Keratinocyte (primary cell): Measurements from ENCODE around the gene FUZ. TPM values are rescaled to one million over a fixed set of nuclear protein-coding genes. Genes with fewer than 3 reads are reported as not detected.
"Not testable (repeated sequence)": the region's sequence is repeated elsewhere in the genome, so short reads cannot be mapped to it uniquely, and the experiment has no call there.

ENCODE experiments used
- DNase-seq: peaks from one replicate; pipeline ENCODE4 v3.0.0-alpha.2; 2011; ENCODE audit warnings: low read depth, missing footprints, low spot score
- FAIRE-seq: peaks from 2 replicates; lab custom pipeline; 2011; peaks lifted over from hg19 to GRCh38; lab: Jason Lieb, UNC
- H2AFZ ChIP-seq: 2 replicates; pipeline ENCODE4 v1.6.0; 2012; ENCODE audit warnings: low read length, control low read depth, inconsistent platforms; ENCODE audit not compliant: control insufficient read depth
- H3K27ac ChIP-seq: 2 replicates; pipeline ENCODE4 v1.5.1; 2011; ENCODE audit warnings: low read length; ENCODE audit not compliant: control insufficient read depth, insufficient read depth
- H3K27me3 ChIP-seq: 3 replicates; pipeline ENCODE4 v1.6.0; 2011; ENCODE audit warnings: low read length; ENCODE audit not compliant: control insufficient read depth, insufficient read depth; ENCODE audit errors: extremely low read depth
- H3K36me3 ChIP-seq, 2 experiments: 2 replicates in 1 of 2; 3 replicates in 1 of 2; pipeline ENCODE4 v1.5.1; 2011; ENCODE audit warnings: low read length in 2 of 2, mild to moderate bottlenecking in 1 of 2; ENCODE audit not compliant: control insufficient read depth in 2 of 2, insufficient read depth in 2 of 2; ENCODE audit errors: extremely low read depth in 1 of 2
- H3K4me1 ChIP-seq: 3 replicates; pipeline ENCODE4 v1.5.1; 2011; ENCODE audit warnings: low read length; ENCODE audit not compliant: control insufficient read depth, insufficient read depth; ENCODE audit errors: extremely low read depth
- H3K4me2 ChIP-seq: 3 replicates; pipeline ENCODE4 v1.6.0; 2011; ENCODE audit warnings: low read depth, low read length; ENCODE audit not compliant: control insufficient read depth, insufficient read depth; ENCODE audit errors: extremely low read depth
- H3K4me3 ChIP-seq, 3 experiments: fragments of 200-600 bp in 1 of 3; sonication (generic) in 1 of 3; 2 replicates in 2 of 3; 3 replicates in 1 of 3; pipeline ENCODE4 v1.5.1; 2011 to 2016; ENCODE audit warnings: low read length in 3 of 3, mild to moderate bottlenecking in 3 of 3, control low read depth in 2 of 3, inconsistent platforms in 1 of 3, low read depth in 1 of 3, mixed read lengths in 1 of 3, mixed run types in 1 of 3, moderate library complexity in 1 of 3; ENCODE audit not compliant: control insufficient read depth in 2 of 3, insufficient read depth in 2 of 3; ENCODE audit errors: extremely low read depth in 1 of 3
- H3K79me2 ChIP-seq: 2 replicates; pipeline ENCODE4 v1.6.0; 2012; ENCODE audit warnings: low read length; ENCODE audit not compliant: control insufficient read depth, insufficient read depth
- H3K9ac ChIP-seq: 3 replicates; pipeline ENCODE4 v1.6.0; 2011; ENCODE audit warnings: low read length; ENCODE audit not compliant: control insufficient read depth, insufficient read depth; ENCODE audit errors: extremely low read depth
- H3K9me1 ChIP-seq: 3 replicates; pipeline ENCODE4 v1.6.0; 2011; ENCODE audit warnings: low read length; ENCODE audit not compliant: control insufficient read depth, insufficient read depth; ENCODE audit errors: extremely low read depth
- H3K9me3 ChIP-seq: 2 replicates; pipeline ENCODE4 v1.5.1; 2012; ENCODE audit warnings: low read depth, low read length; ENCODE audit not compliant: control insufficient read depth
- H4K20me1 ChIP-seq: 3 replicates; pipeline ENCODE4 v1.6.0; 2011; ENCODE audit warnings: low read length; ENCODE audit not compliant: control insufficient read depth, insufficient read depth; ENCODE audit errors: extremely low read depth
- CTCF ChIP-seq, 3 experiments: IDR thresholded peaks in 1 of 3; conservative IDR thresholded peaks in 1 of 3; optimal IDR thresholded peaks in 1 of 3; 2 replicates in 2 of 3; 3 replicates in 1 of 3; pipeline versions ENCODE3 to v1.5.1; 2011; ENCODE audit warnings: low read length in 3 of 3, mild to moderate bottlenecking in 3 of 3, moderate library complexity in 2 of 3, control low read depth in 1 of 3, inconsistent platforms in 1 of 3; ENCODE audit not compliant: insufficient read depth in 2 of 3; ENCODE audit errors: extremely low read depth in 1 of 3
- EZH2 ChIP-seq: IDR thresholded peaks from one replicate; pipeline ENCODE4 v1.6.1; 2012; ENCODE audit warnings: inconsistent platforms, mild to moderate bottlenecking, low read length, moderate library complexity
- dilution Hi-C: fragments of 300-500 bp; cut with MboI; formaldehyde crosslinking; loops from one replicate; pipeline ENCODE4 v1.7.0; 2020; ENCODE audit warnings: low sequenced_read_pairs; ENCODE audit not compliant: extremely low pct_ligation_motif_present
- polyA plus RNA-seq, 5 experiments: library from polyadenylated mRNA; depleted of rRNA in 3 of 5; stranded (reverse) in 3 of 5; stranded (forward) in 1 of 5; unstranded in 1 of 5; fragments of >200 nt; gene quantifications; 1 replicate in 1 of 5; 2 replicates in 3 of 5; 3 replicates in 1 of 5; pipeline versions ENCODE4 v1.2.1 to v1.2.3, GENCODE V29; 2011 to 2012; ENCODE audit warnings: missing spikeins in 2 of 5, low read depth in 1 of 5, low replicate concordance in 1 of 5

The FUZ gene
- polyA plus RNA-seq, 1 donor (not counting 4 experiments of a cell fraction or from before 2014, with no cell fraction given) = 3.7 TPM

- H3K4me1 ChIP-seq = peaks cover 11% of the 10 kb centered on the region
- dilution Hi-C loops = no loop called here
- no peaks in the 10 kb centered on the region for H3K27me3 ChIP-seq
- H4K20me1 ChIP-seq = no peaks in the 10 kb centered on the region
- H2AFZ ChIP-seq = no peak overlapping the region
- H3K4me3 ChIP-seq = no peak overlapping the region
- no peak for FAIRE-seq
- no peak overlapping the region for H3K27ac ChIP-seq
- H3K9ac ChIP-seq = no peak overlapping the region
- no peak overlapping the region for H3K4me2 ChIP-seq
- H3K9me1 ChIP-seq = no peaks in the 10 kb centered on the region
- no peaks in the 10 kb centered on the region for H3K9me3 ChIP-seq
- TF ChIP-seq EZH2 (no peak), CTCF (optimal IDR thresholded peaks at IDR 0.05 in 1 of 3, IDR thresholded peaks at IDR 0.05 in 1 of 3, conservative IDR thresholded peaks at IDR 0.05 in 1 of 3; ENCODE audit: extremely low read depth in 1 of 3, insufficient read depth in 2 of 3, low read length in 3 of 3) (no peak)
- peaks cover 35% of the 10 kb centered on the region for H3K79me2 ChIP-seq
- H3K36me3 ChIP-seq = peaks cover 7% of the 10 kb centered on the region in 2 experiments
- no peak for DNase-seq
Measured at GRCh38 chr19:49820125-49820524, 7.0 kb upstream of the FUZ start.

GRCh38 chr19:49819452-49820115, 6.5 kb upstream of the FUZ start:
- Histone ChIP-seq H3K4me1 (peaks cover 11% of the 10 kb centered on the region), H3K4me2 (peak overlapping the region; percentile 80), H3K9ac (peak overlapping the region; percentile 97), H3K4me3 (peak overlapping the region; percentile 84 to 99 (median 98)), H3K79me2 (peaks cover 33% of the 10 kb centered on the region)
- DNase-seq, H3K27ac ChIP-seq, H3K9me1 ChIP-seq, H3K9me3 ChIP-seq, H4K20me1 ChIP-seq, H3K27me3 ChIP-seq, FAIRE-seq, H2AFZ ChIP-seq, dilution Hi-C loops, H3K36me3 ChIP-seq: not testable (repeated sequence)
